ENCODE data around the gene NIFK. TPM values are rescaled to one million over a fixed set of nuclear protein-coding genes. Genes with fewer than 3 reads are reported as not detected.

NIFK gene
- total and polyA plus RNA-seq, 2 donors (not counting 1 experiment from before 2014, with no cell fraction given): 9.2 to 56.3 TPM

DNA sequence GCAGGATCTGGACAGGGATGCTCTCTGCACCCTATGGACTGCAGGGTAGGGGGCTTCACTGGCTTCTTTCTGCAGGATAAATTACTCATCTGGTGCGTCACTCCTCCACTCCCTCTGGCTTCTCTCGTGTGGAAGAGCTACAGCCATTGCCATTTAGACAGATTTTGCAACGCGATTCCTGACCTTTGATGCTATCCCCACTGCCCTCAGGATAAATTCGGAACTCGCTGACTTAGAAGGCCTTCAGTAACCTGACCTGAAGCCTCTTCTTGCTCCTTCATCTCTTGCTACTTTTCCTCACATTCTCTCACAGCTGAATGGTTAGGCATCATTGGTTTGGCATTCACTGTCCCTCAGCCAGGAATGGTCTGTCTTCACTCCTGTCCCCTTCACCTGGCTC lies 5.3 kb downstream of the NIFK start:
- ChIA-PET CTCF (interaction anchor here (1.6 kb wide), 1 partner anchor 10 kb away, joined by 3 read pairs; no protein-coding TSS in a partner anchor), POLR2A (no interaction called here)
- Histone ChIP-seq H3K4me2 (replicated peaks; ENCODE audit: low read depth, low read length, poor library complexity, severe bottlenecking) (no peak overlapping the region), H3K9me3 (ENCODE audit: control extremely low read depth in 1 of 3, control insufficient read depth in 2 of 3, insufficient read depth in 1 of 3, low read length in 2 of 3) (no peaks in the 10 kb centered on the region), H3K27ac (ENCODE audit: low read length in 2 of 2) (no peak overlapping the region), H3K27me3 (replicated peaks in 1 of 4; ENCODE audit: control extremely low read depth in 1 of 4, control insufficient read depth in 3 of 4, insufficient read depth in 4 of 4, low read length in 3 of 4) (no peaks in the 10 kb centered on the region), H3K79me2 (ENCODE audit: control insufficient read depth, insufficient read depth, low read length) (peaks cover 60% of the 10 kb centered on the region), H3K4me1 (ENCODE audit: control insufficient read depth in 2 of 2, insufficient read depth in 2 of 2, low read length in 2 of 2) (peaks cover 11 to 12% of the 10 kb centered on the region in 2 donors), H4K20me1 (ENCODE audit: control insufficient read depth, insufficient read depth, low read length, poor library complexity, severe bottlenecking) (peaks cover 22% of the 10 kb centered on the region), H3K36me3 (replicated peaks in 1 of 2; ENCODE audit: control extremely low read depth in 1 of 2, control insufficient read depth in 1 of 2, extremely low read depth in 1 of 2, insufficient read depth in 2 of 2, low read length in 1 of 2) (peaks cover 7 to 68% of the 10 kb centered on the region in 2 experiments), H2AFZ (ENCODE audit: insufficient read depth, low read depth, low read length, poor library complexity, severe bottlenecking) (no peak overlapping the region), H3K9ac (ENCODE audit: low read length) (no peak overlapping the region), H3K4me3 (ENCODE audit: control extremely low read depth in 1 of 5, extremely low read depth in 1 of 5, insufficient read depth in 1 of 5, low read depth in 2 of 5, low read length in 4 of 5) (no peak overlapping the region)
- peaks cover 14% of the 10 kb centered on the region for H3K4me1 Mint-ChIP-seq
- intact Hi-C loops (cut with micrococcal nuclease): no loop called here
- no peak overlapping the region for H3K4me3 Mint-ChIP-seq
- H3K27me3 Mint-ChIP-seq: no peaks in the 10 kb centered on the region
- TF ChIP-seq CTCF (IDR thresholded peaks at IDR 0.05): no peak
- TF ChIP-seq EZH2 (IDR thresholded peaks at IDR 0.05; ENCODE audit: borderline replicate concordance, insufficient read depth, low read depth, low read length, poor library complexity, severe bottlenecking): no peak
- H3K27ac Mint-ChIP-seq: no peak overlapping the region
- DNase-seq (no peak), ATAC-seq (ENCODE audit: low read depth) (no peak)
- H3K9me3 Mint-ChIP-seq (ENCODE audit: insufficient read depth): no peaks in the 10 kb centered on the region
- 85% methylated on average over 6 of the region's 6 CpGs for WGBS (ENCODE audit: insufficient coverage)

GRCh38 chr2:121727950-121728349 lies 8.7 kb downstream of the NIFK start:
- no peak overlapping the region for H3K9ac ChIP-seq (ENCODE audit: low read length)
- peaks cover 22% of the 10 kb centered on the region for H4K20me1 ChIP-seq (ENCODE audit: control insufficient read depth, insufficient read depth, low read length, poor library complexity, severe bottlenecking)
- no peak overlapping the region for H2AFZ ChIP-seq (ENCODE audit: insufficient read depth, low read depth, low read length, poor library complexity, severe bottlenecking)
- TF ChIP-seq EZH2 (IDR thresholded peaks at IDR 0.05; ENCODE audit: borderline replicate concordance, insufficient read depth, low read depth, low read length, poor library complexity, severe bottlenecking) (no peak), CTCF (IDR thresholded peaks at IDR 0.05) (no peak)
- H3K9me3 Mint-ChIP-seq (ENCODE audit: insufficient read depth): no peaks in the 10 kb centered on the region
- peaks cover 33% of the 10 kb centered on the region for H3K79me2 ChIP-seq (ENCODE audit: control insufficient read depth, insufficient read depth, low read length)
- H3K4me2 ChIP-seq (replicated peaks; ENCODE audit: low read depth, low read length, poor library complexity, severe bottlenecking): no peak overlapping the region
- H3K36me3 ChIP-seq (replicated peaks in 1 of 2; ENCODE audit: control extremely low read depth in 1 of 2, control insufficient read depth in 1 of 2, extremely low read depth in 1 of 2, insufficient read depth in 2 of 2, low read length in 1 of 2): peaks cover 8 to 59% of the 10 kb centered on the region in 2 experiments
- DNase-seq (no peak), ATAC-seq (ENCODE audit: low read depth) (no peak)
- H3K27me3 Mint-ChIP-seq: no peaks in the 10 kb centered on the region
- ChIA-PET CTCF (no interaction called here), POLR2A (no interaction called here)
- intact Hi-C loops (cut with micrococcal nuclease): no loop called here
- no peaks in the 10 kb centered on the region for H3K9me3 ChIP-seq (ENCODE audit: control extremely low read depth in 1 of 3, control insufficient read depth in 2 of 3, insufficient read depth in 1 of 3, low read length in 2 of 3)
- H3K4me1 ChIP-seq (ENCODE audit: control insufficient read depth in 2 of 2, insufficient read depth in 2 of 2, low read length in 2 of 2): no peaks in the 10 kb centered on the region
- H3K27me3 ChIP-seq (replicated peaks in 1 of 4; ENCODE audit: control extremely low read depth in 1 of 4, control insufficient read depth in 3 of 4, insufficient read depth in 4 of 4, low read length in 3 of 4): no peaks in the 10 kb centered on the region
- no peak overlapping the region for H3K4me3 Mint-ChIP-seq
- H3K4me1 Mint-ChIP-seq: no peaks in the 10 kb centered on the region
- H3K4me3 ChIP-seq (ENCODE audit: control extremely low read depth in 1 of 5, extremely low read depth in 1 of 5, insufficient read depth in 1 of 5, low read depth in 2 of 5, low read length in 4 of 5): no peak overlapping the region
- no peak overlapping the region for H3K27ac ChIP-seq (ENCODE audit: low read length in 2 of 2)
- H3K27ac Mint-ChIP-seq: no peak overlapping the region
